SIG-M5 (cell line): ENCODE data around the gene GABRG3.

ENCODE experiments used
- DNase-seq: peaks from one replicate; lab custom pipeline; 2025; lab: John Stamatoyannopoulos, UW

The GABRG3 gene

DNA sequence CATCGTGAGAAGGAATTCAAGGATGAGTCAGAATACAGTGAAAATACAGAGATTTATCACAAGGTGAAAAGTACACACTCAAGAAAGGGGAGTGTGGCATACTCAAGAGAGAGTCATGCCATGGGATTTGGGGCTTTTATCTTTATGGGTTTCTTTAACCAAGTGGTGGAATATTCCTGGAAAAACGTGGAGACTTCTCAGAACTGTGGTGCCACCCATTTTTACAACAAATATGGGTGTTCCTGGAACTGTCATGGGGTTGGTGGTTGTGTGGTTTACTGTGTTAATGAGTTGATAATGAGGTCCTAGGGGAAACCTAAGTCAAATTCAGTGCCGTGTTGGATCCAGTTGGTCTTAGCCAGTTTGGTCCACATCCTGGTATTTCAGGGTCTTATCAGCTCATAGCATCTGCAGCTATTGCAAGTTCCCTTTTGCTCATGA, 497.2 kb downstream of the GABRG3 start:
- DNase-seq = no peak

DNA sequence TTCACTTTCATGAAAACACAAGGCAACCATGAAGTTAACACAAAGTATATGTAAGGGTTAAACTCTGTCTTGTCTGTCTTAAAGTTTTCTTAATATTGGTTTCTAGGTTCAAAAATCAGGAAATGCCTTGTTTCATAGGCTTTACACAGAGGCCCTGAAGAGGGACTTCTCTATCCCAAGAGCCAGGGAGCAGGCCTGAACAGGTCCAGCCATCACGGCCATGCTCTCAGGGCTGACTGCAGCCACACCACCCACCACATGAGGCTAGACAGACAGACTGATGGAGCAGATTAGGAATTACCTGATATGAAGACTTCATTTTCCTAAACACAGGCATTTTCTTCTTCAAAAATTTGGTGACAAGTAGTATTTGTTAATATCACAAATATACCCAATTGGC, 502.9 kb downstream of the GABRG3 start:
- no peak for DNase-seq

DNA sequence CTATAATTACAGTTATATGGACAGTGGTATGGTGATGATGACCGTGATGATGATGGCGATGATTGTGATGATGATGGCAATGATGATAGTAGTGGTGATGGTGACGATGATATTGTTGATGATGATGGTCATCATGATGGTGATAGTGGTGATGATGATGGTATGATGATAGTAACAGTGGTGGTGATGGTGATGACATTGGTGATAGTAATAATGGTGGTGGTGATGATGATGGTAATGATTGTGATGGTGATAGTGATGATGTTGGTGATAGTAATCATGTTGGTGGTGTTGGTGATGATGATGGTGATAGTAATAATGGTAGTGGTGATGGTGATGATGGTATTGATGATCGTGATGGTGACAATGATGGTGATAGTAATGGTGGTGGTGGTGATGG, 504.4 kb downstream of the GABRG3 start:
- no peak for DNase-seq

DNA sequence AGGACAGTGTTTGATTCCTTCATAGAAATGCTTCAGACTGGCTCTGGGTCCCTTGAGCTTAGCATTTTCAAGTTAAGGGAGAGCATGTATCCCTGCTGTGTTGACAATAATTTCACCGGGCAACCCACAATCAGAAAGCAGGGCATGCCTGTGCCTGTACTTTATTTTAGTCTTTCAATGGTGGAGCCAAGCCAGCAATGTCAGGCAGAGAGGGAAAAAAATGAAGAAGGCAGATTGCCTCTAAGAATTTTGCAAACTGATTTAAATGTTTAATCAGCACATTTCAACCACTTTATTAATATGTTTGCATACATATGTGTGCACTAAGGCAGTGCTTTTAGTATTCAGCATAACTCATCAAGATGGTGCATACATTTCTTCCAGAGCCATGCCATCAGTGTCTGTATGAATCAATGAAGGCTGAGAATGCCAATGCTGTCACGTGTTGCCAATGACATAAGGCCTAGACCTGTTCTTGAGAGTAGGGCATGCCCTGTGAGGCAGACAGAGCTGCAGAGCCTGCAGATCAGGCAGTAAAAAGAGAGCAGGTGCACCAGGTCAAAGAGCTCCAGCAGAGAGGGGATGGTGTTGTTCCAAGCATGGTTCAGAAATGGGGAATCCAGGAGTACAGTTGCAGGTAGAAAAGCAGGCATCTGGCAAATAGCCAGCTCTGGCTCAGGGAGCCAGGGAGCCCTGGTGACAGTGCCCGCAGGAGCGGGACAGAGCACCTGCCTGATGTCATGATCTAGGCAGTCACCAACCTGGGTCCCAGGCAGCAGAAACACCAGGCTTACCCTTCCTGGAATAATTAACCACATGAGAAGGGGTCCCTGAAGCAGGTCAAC, 508.5 kb downstream of the GABRG3 start:
- DNase-seq = no peak

DNA sequence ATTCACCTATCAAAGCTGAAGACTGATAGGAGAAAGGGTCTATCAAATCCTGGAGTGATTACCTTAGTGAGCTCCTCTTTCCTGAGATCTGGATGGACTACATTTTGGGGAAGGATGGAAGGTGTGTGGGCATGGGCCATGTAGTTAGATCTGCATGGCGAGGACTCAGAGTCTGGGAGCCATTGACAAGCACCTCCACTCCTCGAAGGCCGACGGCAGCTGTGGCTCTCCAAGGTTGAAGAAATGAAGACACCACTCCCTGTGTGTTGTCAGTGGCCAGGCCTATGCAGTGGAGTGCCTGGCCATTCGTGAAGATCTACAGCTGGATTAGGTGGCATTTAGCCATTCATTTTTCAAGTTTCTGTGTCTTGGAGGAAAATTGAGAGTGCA, 509.2 kb downstream of the GABRG3 start:
- no peak for DNase-seq

DNA sequence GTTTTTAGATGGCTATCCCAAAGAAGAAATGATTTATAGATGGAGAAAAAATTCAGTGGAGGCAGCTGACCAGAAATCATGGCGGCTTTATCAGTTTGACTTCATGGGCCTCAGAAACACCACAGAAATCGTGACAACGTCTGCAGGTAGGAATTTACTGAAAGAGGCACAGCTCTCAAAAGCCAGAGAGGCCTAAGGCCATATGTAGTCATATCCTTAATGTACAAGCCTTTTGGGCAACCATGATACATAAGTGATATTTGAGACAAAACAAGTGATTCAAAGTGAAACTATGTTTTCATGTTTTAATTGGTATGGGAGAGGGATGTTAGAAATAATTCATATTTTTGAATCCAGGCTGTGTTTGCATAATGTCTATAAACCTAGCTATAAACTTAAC, 509.7 kb downstream of the GABRG3 start:
- no peak for DNase-seq

DNA sequence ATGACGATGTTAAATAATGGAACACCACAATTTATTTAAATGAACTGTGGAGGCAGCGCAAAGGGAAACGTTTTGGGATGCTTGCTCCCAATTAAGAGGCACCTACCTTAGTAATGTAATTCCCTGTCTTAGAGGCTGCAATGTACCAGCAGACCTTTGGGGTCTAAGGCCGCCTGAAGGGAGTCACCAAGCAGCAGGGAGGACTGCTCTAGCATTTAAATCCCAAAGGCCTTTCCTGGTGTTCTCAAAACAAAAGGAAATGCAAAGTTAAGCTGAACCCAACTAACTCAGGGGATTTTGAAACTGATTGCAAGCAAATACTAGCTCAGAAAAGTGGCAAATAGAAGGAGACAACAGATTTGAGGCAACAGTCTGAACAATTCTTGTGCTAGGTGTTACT, 510.8 kb downstream of the GABRG3 start:
- DNase-seq = no peak

DNA sequence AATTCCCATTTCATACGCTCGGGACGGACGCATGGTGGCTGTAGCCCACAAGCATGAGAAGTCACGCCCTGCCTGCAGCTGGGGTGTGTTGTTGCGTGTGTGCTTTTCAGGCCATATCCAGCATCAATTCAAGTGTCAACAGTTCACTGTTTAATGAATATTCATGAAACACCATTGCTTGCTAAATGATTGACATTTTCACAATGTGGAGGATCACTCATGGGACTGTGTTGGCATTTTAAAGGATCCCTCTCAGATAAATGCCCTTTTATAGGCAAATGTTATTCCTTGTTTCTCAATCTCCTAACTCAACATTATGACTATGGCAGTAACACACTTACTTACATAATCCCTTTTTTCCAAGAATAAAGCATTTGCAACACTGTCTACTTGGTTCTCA, 511.3 kb downstream of the GABRG3 start:
- no peak for DNase-seq

DNA sequence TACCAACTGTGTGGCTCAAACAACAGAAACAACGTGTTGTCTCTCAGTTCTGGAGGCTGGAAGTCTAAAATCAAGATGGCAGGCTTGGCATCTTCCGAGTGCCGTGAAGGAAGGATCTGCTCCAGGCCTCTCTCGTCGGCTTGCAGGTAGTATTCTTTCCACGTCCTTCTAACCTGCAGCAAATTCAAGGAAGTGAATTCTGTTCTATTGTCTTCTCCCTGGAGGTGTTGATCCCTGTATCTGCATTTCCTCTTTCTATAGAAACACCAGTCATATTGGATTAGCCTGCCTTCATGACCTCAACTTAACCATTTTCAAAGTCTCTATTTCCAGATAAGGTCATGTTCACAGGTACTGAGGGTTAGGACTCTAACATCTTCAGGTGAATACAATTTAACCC, 512.1 kb downstream of the GABRG3 start:
- no peak for DNase-seq

DNA sequence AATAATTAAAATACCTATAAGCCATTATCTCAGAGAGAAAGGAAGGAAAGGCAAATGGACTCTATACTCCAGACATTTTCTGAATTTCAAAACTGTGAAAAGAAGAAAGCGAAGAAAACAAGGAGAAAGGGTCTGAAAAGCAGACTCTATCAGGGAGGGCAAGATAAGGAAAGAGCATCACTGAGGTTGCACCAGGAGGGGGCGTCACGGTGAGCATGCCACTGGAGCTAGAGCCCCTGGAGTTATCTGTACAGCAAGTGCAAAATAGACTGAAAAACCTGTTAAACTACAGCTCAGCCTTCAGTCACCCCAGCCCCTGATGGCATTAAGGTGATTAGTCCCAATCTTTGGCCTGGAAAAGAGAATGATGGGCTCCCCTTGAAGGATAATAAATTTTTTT, 514.3 kb downstream of the GABRG3 start:
- no peak for DNase-seq

DNA sequence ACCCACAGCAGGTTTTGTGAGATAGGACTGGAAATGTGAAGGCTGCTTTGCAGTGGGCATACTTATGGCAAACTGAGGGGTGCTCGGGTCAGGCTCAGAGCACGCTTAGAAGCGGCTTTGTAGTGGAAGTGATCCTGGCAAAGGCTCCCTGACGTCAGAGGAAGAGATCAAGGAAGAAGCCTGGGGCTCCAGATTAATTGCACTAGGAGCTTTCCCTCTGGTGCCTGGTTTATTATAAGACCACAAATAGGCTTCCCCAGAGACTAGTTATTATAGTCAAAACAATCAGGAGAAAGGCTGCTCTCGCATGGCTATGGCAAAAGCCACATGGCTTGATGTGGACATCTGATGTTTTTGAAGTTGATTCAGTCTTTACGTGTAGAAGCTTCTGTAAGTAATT, 515.1 kb downstream of the GABRG3 start:
- no peak for DNase-seq

DNA sequence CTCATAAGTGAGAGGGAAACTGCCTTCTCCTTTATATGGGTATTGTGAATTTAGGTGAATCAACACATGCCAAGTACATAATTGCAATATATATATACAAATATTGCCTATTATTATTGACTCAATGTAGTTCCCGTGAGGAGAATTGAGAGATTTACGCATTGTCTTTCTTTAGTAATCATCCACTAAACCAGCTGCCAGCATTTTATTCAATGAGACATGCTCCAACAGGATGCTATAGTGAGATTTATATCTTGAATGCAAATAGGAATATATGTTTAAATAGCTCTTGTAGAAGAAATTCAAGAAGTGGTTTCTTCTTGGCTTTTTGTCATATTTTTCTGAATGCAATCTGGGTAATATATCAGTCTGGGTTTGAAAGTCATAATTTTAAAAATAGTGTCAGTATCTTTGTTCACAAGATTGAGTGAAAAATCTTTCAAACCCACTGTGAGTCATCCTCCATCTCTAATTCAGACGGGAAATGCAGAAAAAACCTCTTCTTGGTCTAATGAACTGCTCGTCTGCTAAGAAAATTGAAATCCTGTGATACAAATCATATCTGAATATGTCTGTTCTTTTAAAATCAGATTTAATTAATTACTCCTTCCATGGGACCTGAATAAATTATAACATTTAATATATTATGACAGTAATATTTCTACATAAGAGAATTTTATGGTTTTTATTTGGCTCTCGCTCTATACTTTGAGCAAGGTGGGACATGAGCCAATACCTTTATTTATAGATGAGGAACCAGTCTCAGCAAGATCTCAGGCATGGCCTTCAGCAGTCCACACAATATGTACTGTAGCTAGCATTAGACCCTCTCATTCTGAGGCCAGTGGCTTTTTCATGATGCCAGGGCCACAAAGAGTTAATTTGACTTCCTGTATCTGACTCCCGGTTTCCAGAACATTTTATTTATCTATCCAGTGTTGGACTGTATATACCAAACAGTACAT, 516.0 kb downstream of the GABRG3 start:
- no peak for DNase-seq

DNA sequence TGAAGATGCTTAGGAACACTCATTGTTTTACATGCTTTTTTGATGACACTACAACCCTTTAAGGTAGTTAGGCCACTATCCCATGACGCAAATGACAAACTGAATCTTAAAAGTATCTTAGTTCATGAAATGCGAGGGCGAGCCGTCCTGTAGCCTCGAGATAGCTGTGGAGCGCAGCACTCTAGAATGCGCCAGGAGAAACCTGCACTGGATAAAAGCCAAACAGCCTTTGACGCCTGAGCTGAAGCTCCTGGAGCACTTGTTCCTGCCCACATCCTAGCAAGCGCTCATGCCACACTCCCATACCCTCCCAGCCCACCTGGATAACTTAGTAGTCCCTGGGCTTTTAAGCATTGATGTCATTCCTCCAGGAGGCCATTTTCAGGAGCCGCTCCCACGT, 516.9 kb downstream of the GABRG3 start:
- DNase-seq = no peak

DNA sequence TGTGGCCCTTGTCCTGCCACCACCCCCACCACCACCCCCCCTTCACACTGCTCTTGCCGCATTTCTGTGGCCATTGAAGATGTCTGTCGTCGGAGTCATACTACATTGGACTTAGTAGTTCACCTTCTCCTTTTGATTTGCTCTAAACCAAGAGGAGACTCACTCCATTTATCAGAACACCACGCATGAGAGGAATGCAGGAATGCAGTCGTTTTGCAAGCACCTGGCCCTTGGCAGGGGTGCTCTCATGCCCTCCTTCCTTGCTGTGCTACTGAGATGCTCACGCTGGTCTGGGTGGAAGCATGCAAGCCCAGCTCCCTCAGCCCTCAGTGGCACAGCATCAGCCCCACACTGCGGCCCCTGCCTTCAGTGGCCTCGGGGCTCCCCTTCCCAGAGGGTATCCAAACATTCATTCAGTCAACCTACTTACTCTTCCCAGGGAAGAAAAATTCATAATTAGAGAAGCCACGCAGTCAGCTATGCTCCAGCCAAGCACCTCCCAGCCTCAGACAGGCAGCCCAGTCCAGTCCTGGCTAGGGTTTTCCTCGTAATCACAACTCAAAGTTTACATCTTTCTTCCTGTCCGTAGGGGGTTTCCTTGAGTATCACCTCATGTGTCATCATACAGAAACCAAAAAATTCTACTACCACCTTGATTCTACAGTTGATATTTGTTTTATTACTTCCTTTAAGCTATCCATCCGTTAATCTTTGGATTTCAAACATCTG, 520.0 kb downstream of the GABRG3 start:
- DNase-seq = no peak

DNA sequence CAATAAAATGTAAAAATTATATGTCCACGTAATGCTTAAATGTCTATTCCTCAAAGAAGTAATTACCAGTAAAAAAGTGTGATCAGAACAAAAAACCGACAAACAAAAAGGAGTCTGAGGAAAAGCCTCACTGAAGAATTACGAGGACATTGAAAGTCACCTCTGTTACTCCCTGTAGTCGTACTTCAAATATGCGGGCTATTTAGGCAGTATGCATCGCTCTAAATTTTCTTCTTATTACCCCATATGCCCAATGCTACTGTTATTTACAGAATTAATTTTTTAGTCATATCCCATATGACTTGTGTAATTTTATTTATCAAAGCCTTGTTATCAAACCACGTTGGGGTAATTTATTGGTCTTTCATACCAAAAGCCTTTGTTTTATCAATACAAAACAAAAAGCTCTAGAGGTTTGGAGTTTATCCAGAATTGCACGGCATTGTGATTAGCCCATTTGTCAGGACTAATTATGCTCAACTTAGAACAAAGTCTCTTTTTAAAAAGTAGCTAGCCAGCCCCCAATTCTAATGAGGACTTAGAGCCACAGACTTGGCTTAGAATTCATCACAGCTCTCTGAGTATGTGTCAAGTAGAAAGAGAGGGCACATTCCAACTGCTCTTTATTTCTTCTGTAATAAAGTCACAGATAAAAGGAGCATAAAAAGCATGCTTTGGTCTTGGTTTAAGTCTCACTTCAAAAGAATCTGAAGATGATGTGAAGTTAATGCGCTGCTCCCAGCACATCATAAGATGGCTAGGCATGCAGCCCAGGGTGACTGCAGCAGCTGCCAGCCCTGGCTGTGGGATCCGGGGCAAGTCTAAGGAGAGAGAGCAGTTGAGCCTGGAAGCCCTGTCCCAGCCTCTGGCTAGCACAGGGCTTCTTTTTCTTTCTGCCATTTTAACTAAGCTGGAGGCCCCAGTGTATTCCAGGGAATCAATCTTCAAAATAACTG, 521.0 kb downstream of the GABRG3 start:
- no peak for DNase-seq

DNA sequence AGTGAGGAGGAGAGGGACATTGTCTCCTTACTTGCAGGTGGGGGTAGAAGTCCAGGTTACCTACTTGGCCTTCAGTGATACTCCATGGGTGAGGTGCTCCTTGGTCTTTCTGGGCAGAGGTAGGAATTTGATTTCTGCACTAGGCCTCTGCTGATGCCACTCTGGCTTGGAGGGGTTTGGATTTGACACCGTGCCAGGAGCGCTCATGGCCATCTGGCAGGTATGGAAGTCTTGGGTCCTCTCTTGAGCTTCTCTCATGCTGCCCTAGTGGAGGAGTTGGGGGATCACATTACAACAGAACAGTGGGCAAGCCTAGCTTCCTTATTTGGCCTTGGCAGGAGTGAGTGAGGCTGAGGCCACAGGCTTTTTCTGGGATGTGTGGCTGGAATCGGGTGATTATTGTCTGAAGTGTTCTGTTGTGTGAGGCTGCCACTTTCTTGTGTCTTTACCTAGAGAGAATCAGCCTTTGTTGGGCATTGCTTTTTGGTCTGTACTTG, 525.0 kb downstream of the GABRG3 start:
- no peak for DNase-seq

DNA sequence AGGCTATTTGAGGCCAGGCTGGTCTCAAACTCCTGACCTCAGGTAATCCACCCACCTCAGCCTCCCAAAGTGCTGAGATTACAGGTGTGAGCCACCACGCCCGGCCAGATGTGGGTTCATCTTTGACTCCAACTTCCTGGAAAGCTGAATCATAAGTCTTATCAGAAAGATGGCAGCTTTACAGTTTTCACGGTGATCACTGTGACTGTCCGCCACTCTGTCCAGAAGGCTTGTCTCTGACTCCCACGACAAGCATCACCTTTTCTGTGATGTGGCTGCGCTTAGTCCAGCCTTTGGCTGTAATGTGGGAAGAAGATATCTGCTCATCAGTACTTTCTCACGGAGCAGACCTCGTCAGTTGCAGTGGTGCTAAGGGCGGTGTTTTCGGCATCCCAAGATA, 527.7 kb downstream of the GABRG3 start:
- no peak for DNase-seq

DNA sequence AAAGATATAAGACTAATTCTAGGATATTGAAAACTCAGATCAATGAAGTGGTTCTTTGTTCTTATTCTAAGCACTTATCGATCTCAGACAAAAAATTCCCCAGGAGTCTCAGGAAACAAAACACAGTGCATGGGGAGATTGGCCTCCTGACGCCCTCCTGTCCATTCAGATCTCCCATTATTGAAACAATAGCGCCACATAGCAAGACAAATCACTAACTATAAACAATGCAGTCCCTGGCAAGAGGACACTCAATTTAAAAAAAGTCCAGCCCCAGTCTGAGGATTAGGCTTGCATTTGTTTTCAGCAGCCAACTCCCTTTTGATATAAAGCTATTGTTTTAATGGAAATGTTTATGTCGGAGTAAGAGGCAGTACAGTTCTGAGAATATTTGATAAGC, 528.2 kb downstream of the GABRG3 start:
- DNase-seq = no peak

DNA sequence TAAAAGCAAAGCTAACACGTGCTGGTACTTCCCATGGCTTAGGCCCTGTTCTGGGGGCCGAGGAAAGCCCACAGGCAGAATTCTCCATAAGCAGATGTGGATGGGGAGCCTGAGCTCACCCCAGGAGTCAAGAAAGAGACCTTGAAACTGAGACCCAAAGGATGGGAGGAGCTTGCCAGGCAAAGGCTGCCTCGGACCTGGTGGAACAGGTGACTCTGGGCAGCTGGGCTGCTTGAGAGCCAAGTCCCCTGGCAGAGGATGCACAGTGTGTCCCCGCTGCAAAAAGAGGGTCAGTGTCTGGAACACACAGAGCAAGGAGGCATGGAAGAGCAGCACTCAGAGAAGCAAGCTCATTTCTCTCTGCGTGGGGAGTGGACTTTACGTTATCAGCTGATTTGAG, 528.7 kb downstream of the GABRG3 start:
- no peak for DNase-seq

DNA sequence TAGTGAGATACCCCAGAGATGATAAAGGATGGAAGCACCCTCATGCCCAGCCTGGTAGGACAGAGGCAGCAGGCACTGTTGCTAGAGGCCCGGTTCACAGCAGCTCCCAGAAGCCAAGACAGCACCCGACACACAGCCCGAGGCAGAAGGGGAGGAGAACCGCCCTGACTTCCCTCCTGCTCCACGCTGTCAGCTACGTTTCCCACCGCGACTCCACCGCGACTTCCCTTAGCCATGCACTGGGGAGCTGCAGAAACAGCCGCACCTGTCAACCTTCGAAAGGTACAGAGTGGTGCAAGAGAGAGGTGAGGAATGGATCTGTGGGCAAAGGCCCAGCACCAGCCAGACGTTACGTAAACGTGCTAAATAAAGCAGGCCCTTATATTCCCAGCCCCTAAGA, 529.2 kb downstream of the GABRG3 start:
- no peak for DNase-seq

DNA sequence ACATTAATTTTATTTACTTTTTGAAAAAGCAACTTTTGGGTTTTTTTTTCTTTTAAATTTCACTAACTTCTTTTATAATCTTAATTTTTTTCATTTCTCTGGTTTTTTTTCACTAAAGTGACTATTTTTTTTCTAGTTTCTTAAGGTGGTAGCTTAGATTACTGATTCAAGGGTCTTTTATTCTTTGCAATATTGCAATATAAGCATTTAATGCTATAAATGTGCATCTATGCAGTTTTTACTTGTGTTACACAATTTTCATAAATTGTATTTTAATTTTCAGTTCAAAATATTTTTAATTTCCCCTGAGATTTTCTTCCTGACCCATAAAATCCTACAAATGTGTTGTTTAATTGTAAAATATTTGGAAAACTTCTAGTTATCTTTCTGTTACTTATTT, 535.8 kb downstream of the GABRG3 start:
- DNase-seq = no peak
